ENCODE results near the gene NHEJ1. TPM values are rescaled to one million over a fixed set of nuclear protein-coding genes. Genes with fewer than 3 reads are reported as not detected.

Gene NHEJ1
- total and polyA plus RNA-seq, 9 of the 15 experiments (the other 6 are each of a cell fraction or from before 2014, with no cell fraction given), result 9.0 to 23.7 (median 13.9) TPM

DNA sequence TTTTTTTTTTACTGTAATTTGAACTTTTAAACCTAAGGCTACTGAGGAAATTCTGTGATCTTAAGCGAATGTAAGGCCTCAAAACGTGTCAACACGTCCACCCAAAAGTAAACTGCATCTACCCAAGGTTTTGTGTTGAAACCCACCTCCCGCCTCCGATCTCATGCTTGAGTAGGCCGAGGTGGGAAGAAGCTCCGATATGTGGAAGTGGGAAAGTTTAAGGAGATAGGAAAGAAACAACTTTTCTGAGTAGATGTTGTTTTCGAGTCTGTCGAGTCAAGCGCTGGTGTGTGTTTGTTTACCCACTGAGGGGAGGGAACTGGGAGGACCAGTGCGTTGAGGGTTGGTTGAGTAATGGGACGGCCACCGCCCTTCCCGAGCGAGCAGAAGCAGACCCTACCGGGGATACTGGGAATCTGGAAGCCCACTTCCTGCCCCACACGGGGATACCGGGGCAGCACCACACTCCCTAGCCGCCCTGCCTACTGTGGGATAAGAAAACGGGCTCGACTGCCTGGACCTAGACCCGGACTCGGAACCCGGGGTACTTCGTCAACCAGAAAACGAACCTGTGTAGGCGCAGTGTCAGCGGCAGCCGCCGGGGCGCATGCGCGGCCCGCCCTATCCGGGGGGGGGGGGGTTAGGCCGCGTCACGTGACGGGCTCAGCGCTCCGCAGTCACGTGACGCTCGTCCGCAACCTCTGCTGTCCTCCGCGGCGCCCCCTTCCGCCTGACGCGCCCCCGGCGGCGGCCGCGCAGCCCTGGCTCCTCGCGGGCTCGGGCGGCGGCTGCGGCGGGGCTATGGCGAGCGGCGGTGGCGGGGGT lies 17.1 kb upstream of the NHEJ1 start, which contains the start of gene RETREG2 (continued):
- TF ChIP-seq RFX1 (IDR thresholded peaks at IDR 0.05), result no peak
- TF ChIP-seq YY1 (IDR thresholded peaks at IDR 0.05; ENCODE audit: borderline replicate concordance in 1 of 3, control insufficient read depth in 1 of 3, extremely low read depth in 1 of 3, insufficient read depth in 3 of 3, insufficient read length in 1 of 3, insufficient replicate concordance in 2 of 3, low read depth in 1 of 3, low read length in 2 of 3), result peak in 2 of 3 experiments; percentile 19 to 31
- TF ChIP-seq ZFX (CRISPR knock-in tag; IDR thresholded peaks at IDR 0.05), result 0 out of 2 replicates have a peak, but pooled peaks have one; percentile 22
- TF ChIP-seq, protein P1, sequence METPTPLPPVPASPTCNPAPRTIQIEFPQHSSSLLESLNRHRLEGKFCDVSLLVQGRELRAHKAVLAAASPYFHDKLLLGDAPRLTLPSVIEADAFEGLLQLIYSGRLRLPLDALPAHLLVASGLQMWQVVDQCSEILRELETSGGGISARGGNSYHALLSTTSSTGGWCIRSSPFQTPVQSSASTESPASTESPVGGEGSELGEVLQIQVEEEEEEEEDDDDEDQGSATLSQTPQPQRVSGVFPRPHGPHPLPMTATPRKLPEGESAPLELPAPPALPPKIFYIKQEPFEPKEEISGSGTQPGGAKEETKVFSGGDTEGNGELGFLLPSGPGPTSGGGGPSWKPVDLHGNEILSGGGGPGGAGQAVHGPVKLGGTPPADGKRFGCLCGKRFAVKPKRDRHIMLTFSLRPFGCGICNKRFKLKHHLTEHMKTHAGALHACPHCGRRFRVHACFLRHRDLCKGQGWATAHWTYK (CRISPR knock-in tag; IDR thresholded peaks at IDR 0.05), result no peak
- TF ChIP-seq ZSCAN29 (IDR thresholded peaks at IDR 0.05), result no peak
- TF ChIP-seq, protein P2, sequence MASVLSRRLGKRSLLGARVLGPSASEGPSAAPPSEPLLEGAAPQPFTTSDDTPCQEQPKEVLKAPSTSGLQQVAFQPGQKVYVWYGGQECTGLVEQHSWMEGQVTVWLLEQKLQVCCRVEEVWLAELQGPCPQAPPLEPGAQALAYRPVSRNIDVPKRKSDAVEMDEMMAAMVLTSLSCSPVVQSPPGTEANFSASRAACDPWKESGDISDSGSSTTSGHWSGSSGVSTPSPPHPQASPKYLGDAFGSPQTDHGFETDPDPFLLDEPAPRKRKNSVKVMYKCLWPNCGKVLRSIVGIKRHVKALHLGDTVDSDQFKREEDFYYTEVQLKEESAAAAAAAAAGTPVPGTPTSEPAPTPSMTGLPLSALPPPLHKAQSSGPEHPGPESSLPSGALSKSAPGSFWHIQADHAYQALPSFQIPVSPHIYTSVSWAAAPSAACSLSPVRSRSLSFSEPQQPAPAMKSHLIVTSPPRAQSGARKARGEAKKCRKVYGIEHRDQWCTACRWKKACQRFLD (CRISPR knock-in tag; IDR thresholded peaks at IDR 0.05), result peak; percentile 54; the same call in 1 of the 2 replicates
- TF ChIP-seq, protein P3, sequence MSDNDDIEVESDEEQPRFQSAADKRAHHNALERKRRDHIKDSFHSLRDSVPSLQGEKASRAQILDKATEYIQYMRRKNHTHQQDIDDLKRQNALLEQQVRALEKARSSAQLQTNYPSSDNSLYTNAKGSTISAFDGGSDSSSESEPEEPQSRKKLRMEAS (CRISPR knock-in tag; IDR thresholded peaks at IDR 0.05), result 0 out of 2 replicates have a peak, but pooled peaks have one; percentile 11
- no peak for TF ChIP-seq PPARD (CRISPR knock-in tag; IDR thresholded peaks at IDR 0.05)
- TF ChIP-seq, protein P4, sequence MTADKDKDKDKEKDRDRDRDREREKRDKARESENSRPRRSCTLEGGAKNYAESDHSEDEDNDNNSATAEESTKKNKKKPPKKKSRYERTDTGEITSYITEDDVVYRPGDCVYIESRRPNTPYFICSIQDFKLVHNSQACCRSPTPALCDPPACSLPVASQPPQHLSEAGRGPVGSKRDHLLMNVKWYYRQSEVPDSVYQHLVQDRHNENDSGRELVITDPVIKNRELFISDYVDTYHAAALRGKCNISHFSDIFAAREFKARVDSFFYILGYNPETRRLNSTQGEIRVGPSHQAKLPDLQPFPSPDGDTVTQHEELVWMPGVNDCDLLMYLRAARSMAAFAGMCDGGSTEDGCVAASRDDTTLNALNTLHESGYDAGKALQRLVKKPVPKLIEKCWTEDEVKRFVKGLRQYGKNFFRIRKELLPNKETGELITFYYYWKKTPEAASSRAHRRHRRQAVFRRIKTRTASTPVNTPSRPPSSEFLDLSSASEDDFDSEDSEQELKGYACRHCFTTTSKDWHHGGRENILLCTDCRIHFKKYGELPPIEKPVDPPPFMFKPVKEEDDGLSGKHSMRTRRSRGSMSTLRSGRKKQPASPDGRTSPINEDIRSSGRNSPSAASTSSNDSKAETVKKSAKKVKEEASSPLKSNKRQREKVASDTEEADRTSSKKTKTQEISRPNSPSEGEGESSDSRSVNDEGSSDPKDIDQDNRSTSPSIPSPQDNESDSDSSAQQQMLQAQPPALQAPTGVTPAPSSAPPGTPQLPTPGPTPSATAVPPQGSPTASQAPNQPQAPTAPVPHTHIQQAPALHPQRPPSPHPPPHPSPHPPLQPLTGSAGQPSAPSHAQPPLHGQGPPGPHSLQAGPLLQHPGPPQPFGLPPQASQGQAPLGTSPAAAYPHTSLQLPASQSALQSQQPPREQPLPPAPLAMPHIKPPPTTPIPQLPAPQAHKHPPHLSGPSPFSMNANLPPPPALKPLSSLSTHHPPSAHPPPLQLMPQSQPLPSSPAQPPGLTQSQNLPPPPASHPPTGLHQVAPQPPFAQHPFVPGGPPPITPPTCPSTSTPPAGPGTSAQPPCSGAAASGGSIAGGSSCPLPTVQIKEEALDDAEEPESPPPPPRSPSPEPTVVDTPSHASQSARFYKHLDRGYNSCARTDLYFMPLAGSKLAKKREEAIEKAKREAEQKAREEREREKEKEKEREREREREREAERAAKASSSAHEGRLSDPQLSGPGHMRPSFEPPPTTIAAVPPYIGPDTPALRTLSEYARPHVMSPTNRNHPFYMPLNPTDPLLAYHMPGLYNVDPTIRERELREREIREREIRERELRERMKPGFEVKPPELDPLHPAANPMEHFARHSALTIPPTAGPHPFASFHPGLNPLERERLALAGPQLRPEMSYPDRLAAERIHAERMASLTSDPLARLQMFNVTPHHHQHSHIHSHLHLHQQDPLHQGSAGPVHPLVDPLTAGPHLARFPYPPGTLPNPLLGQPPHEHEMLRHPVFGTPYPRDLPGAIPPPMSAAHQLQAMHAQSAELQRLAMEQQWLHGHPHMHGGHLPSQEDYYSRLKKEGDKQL (CRISPR knock-in tag; IDR thresholded peaks at IDR 0.05; ENCODE audit: borderline replicate concordance), result no peak
- no peak for TF ChIP-seq PHF21A (IDR thresholded peaks at IDR 0.05; ENCODE audit: borderline replicate concordance, low read depth)
- TF ChIP-seq PTTG1 (tag; IDR thresholded peaks at IDR 0.05; ENCODE audit: low read depth), result no peak
- peak; percentile 63 for TF ChIP-seq HDAC2 (IDR thresholded peaks at IDR 0.05)
- TF ChIP-seq TRIM28 (IDR thresholded peaks at IDR 0.05), result peak; percentile 50; the same call in 1 of the 2 replicates
- no peak; the same call in 1 of the 2 replicates for TF ChIP-seq MTA3 (IDR thresholded peaks at IDR 0.05; ENCODE audit: borderline replicate concordance)
- no peak for TF ChIP-seq PTBP1 (IDR thresholded peaks at IDR 0.05; ENCODE audit: low read depth, low read length)
- no peak for TF ChIP-seq NEUROD1 (IDR thresholded peaks at IDR 0.05; ENCODE audit: borderline replicate concordance, low read depth, low read length, partially characterized antibody)
- TF ChIP-seq NR2C2 (CRISPR knock-in tag; IDR thresholded peaks at IDR 0.05), result no peak
- peak; percentile 49 for TF ChIP-seq NR2C2 (tag; IDR thresholded peaks at IDR 0.05)
- no peak for TF ChIP-seq MTA1 (IDR thresholded peaks at IDR 0.05; ENCODE audit: borderline replicate concordance)

Measured in K562 (cell line).